ENCODE results near the gene EDDM3A.

The EDDM3A gene

DNA sequence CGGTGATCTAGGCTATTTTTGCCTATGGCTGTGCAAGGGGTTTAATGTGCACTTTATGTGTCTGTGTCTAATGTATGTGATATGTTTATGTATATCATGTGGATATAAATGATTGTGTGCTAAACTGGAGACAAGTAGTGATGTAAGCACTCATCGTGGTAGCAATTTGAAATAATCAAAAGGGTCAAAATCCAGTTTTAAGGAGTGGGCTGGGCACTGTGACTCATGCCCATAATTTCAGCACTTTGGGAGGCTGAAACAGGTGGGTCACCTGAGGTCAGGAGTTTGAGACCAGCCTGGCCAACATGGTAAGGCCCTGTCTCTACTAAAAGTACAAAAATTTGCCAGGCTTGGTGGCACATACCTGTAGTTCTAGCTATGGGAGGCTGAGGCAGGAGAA is 2.8 kb downstream of the EDDM3A start:
- Histone ChIP-seq H2AK5ac (ENCODE audit: low read depth, low read length) (no peak overlapping the region), H4K91ac (ENCODE audit: low read depth, low read length, poor library complexity) (no peak overlapping the region), H3K4ac (ENCODE audit: low read length) (no peak overlapping the region), H3K23ac (ENCODE audit: low read depth, low read length, poor library complexity) (no peak overlapping the region), H2BK15ac (ENCODE audit: low read length) (no peak overlapping the region), H3K79me1 (ENCODE audit: low read depth, low read length) (no peaks in the 10 kb centered on the region), H3K9me3 (replicated peaks in 1 of 2; ENCODE audit: control insufficient read depth in 2 of 2, insufficient read depth in 1 of 2, low read depth in 1 of 2, low read length in 2 of 2) (peaks cover 10 to 16% of the 10 kb centered on the region in 2 donors), H4K8ac (ENCODE audit: low read depth, low read length) (no peak overlapping the region), H3K9ac (ENCODE audit: low read depth, low read length, poor library complexity) (no peak overlapping the region), H3K27me3 (ENCODE audit: control insufficient read depth in 3 of 3, insufficient read depth in 3 of 3, low read depth in 1 of 3, low read length in 3 of 3) (peaks cover 0 to 3% (median 0%) of the 10 kb centered on the region in 3 experiments), H2BK12ac (ENCODE audit: low read length) (no peak overlapping the region), H3K27ac (replicated peaks; ENCODE audit: low read length) (no peak overlapping the region), H2BK5ac (ENCODE audit: low read length) (no peak overlapping the region), H2BK120ac (ENCODE audit: low read depth, low read length) (no peak overlapping the region), H3K4me1 (ENCODE audit: control insufficient read depth in 2 of 2, insufficient read depth in 1 of 2, low read depth in 1 of 2, low read length in 2 of 2) (no peaks in the 10 kb centered on the region), H3K36me3 (replicated peaks in 1 of 2; ENCODE audit: control insufficient read depth in 2 of 2, insufficient read depth in 2 of 2, low read length in 2 of 2) (no peaks in the 10 kb centered on the region), H2AFZ (ENCODE audit: low read length) (no peak overlapping the region), H3K14ac (ENCODE audit: low read length) (no peak overlapping the region), H3K4me3 (ENCODE audit: low read length in 2 of 2) (no peak overlapping the region), H3K4me2 (ENCODE audit: insufficient read depth, low read length, poor library complexity, severe bottlenecking) (no peak overlapping the region), H3K18ac (ENCODE audit: low read length) (no peak overlapping the region)
- DNase-seq (ENCODE audit: low spot score) = no peak
- 100% methylated on average over 1 of the region's 2 CpGs; no CpG with 5 or more reads in 1 of the 2 donors for WGBS, 2 donors (ENCODE audit: extremely low coverage in 2 of 2, insufficient read length in 2 of 2, insufficient replicate concordance in 1 of 2)

DNA sequence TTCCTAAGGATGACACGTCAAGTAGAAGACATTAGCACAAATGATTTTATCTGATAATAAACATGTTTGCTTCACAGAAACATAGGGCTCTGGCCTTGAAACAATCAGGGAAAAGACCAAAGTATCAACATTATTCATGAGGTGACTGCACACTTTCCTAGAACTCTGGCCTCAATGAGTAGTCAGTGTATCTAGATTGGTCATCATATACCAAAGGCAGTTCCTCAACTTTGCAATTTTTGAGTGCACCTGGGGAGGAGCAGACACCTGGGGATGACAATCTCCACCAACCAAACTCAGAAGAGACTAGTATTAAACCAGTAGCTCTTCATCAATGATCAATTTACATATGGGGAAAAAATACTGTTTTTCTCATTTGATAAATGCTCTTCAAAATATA is 4.5 kb downstream of the EDDM3A start:
- no peak overlapping the region for H3K9ac ChIP-seq (ENCODE audit: low read depth, low read length, poor library complexity)
- no peaks in the 10 kb centered on the region for H3K36me3 ChIP-seq (replicated peaks in 1 of 2; ENCODE audit: control insufficient read depth in 2 of 2, insufficient read depth in 2 of 2, low read length in 2 of 2)
- H3K4me1 ChIP-seq (ENCODE audit: control insufficient read depth in 2 of 2, insufficient read depth in 1 of 2, low read depth in 1 of 2, low read length in 2 of 2) = no peaks in the 10 kb centered on the region
- H3K9me3 ChIP-seq (replicated peaks in 1 of 2; ENCODE audit: control insufficient read depth in 2 of 2, insufficient read depth in 1 of 2, low read depth in 1 of 2, low read length in 2 of 2) = peaks cover 10 to 18% of the 10 kb centered on the region in 2 donors
- H3K4me3 ChIP-seq (ENCODE audit: low read length in 2 of 2) = no peak overlapping the region
- H3K18ac ChIP-seq (ENCODE audit: low read length) = no peak overlapping the region
- H2BK5ac ChIP-seq (ENCODE audit: low read length) = no peak overlapping the region
- no peak overlapping the region for H2BK120ac ChIP-seq (ENCODE audit: low read depth, low read length)
- H2BK15ac ChIP-seq (ENCODE audit: low read length) = no peak overlapping the region
- no peak overlapping the region for H4K91ac ChIP-seq (ENCODE audit: low read depth, low read length, poor library complexity)
- no peak overlapping the region for H3K4ac ChIP-seq (ENCODE audit: low read length)
- H2BK12ac ChIP-seq (ENCODE audit: low read length) = no peak overlapping the region
- no peaks in the 10 kb centered on the region for H3K79me1 ChIP-seq (ENCODE audit: low read depth, low read length)
- no CpG with 5 or more reads among the region's 1 CpG for WGBS, 2 donors (ENCODE audit: extremely low coverage in 2 of 2, insufficient read length in 2 of 2, insufficient replicate concordance in 1 of 2)
- H2AFZ ChIP-seq (ENCODE audit: low read length) = no peak overlapping the region
- no peak for DNase-seq (ENCODE audit: low spot score)
- H4K8ac ChIP-seq (ENCODE audit: low read depth, low read length) = no peak overlapping the region
- H2AK5ac ChIP-seq (ENCODE audit: low read depth, low read length) = no peak overlapping the region
- no peak overlapping the region for H3K23ac ChIP-seq (ENCODE audit: low read depth, low read length, poor library complexity)
- no peak overlapping the region for H3K14ac ChIP-seq (ENCODE audit: low read length)
- no peak overlapping the region for H3K4me2 ChIP-seq (ENCODE audit: insufficient read depth, low read length, poor library complexity, severe bottlenecking)
- H3K27me3 ChIP-seq (ENCODE audit: control insufficient read depth in 3 of 3, insufficient read depth in 3 of 3, low read depth in 1 of 3, low read length in 3 of 3) = peaks cover 0 to 3% (median 0%) of the 10 kb centered on the region in 3 experiments
- no peak overlapping the region for H3K27ac ChIP-seq (replicated peaks; ENCODE audit: low read length)

DNA sequence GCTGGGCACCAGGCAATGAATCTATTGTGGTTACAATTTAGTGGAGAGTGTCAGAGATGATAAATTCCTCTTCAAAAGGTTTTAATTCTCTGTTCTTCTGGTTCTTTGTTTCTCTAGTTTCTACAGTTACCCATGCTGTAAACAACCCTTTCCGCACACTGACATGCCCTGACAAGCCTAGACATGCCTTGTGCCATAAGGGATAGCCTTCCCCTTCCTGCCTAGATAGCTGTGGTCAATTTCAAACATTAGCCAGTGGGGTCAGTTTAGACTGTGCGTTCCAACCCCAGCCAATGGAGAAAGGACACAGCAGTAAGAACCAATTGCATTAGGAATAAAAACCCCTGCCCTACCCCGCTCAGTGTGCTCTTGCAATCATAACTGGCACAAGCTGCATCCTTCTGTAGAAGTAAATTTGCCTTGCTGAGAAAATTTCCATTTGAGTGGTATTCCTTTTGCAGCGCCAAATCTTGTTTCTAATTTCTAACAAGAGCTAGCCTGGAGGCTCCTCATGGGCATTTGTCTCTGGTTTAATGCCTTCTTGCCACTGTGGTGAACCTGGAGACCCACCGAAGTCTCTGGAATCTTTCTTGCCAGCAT is 6.4 kb downstream of the EDDM3A start:
- no peak overlapping the region for H2BK12ac ChIP-seq (ENCODE audit: low read length)
- H2BK15ac ChIP-seq (ENCODE audit: low read length) = no peak overlapping the region
- H3K18ac ChIP-seq (ENCODE audit: low read length) = no peak overlapping the region
- no peak overlapping the region for H3K27ac ChIP-seq (replicated peaks; ENCODE audit: low read length)
- no CpG with 5 or more reads among the region's 5 CpGs for WGBS, 2 donors (ENCODE audit: extremely low coverage in 2 of 2, insufficient read length in 2 of 2, insufficient replicate concordance in 1 of 2)
- H2BK5ac ChIP-seq (ENCODE audit: low read length) = no peak overlapping the region
- H3K4me2 ChIP-seq (ENCODE audit: insufficient read depth, low read length, poor library complexity, severe bottlenecking) = no peak overlapping the region
- H3K14ac ChIP-seq (ENCODE audit: low read length) = no peak overlapping the region
- no peak overlapping the region for H3K4ac ChIP-seq (ENCODE audit: low read length)
- H2AK5ac ChIP-seq (ENCODE audit: low read depth, low read length) = no peak overlapping the region
- no peak overlapping the region for H2AFZ ChIP-seq (ENCODE audit: low read length)
- H3K27me3 ChIP-seq (ENCODE audit: control insufficient read depth in 3 of 3, insufficient read depth in 3 of 3, low read depth in 1 of 3, low read length in 3 of 3) = peaks cover 0 to 3% (median 0%) of the 10 kb centered on the region in 3 experiments
- H3K9me3 ChIP-seq (replicated peaks in 1 of 2; ENCODE audit: control insufficient read depth in 2 of 2, insufficient read depth in 1 of 2, low read depth in 1 of 2, low read length in 2 of 2) = peaks cover 10 to 18% of the 10 kb centered on the region in 2 donors
- H3K4me3 ChIP-seq (ENCODE audit: low read length in 2 of 2) = no peak overlapping the region
- no peak for DNase-seq (ENCODE audit: low spot score)
- no peak overlapping the region for H4K8ac ChIP-seq (ENCODE audit: low read depth, low read length)
- no peaks in the 10 kb centered on the region for H3K36me3 ChIP-seq (replicated peaks in 1 of 2; ENCODE audit: control insufficient read depth in 2 of 2, insufficient read depth in 2 of 2, low read length in 2 of 2)
- H3K23ac ChIP-seq (ENCODE audit: low read depth, low read length, poor library complexity) = no peak overlapping the region
- H3K9ac ChIP-seq (ENCODE audit: low read depth, low read length, poor library complexity) = no peak overlapping the region
- H3K4me1 ChIP-seq (ENCODE audit: control insufficient read depth in 2 of 2, insufficient read depth in 1 of 2, low read depth in 1 of 2, low read length in 2 of 2) = no peaks in the 10 kb centered on the region
- no peak overlapping the region for H2BK120ac ChIP-seq (ENCODE audit: low read depth, low read length)
- no peaks in the 10 kb centered on the region for H3K79me1 ChIP-seq (ENCODE audit: low read depth, low read length)
- no peak overlapping the region for H4K91ac ChIP-seq (ENCODE audit: low read depth, low read length, poor library complexity)

DNA sequence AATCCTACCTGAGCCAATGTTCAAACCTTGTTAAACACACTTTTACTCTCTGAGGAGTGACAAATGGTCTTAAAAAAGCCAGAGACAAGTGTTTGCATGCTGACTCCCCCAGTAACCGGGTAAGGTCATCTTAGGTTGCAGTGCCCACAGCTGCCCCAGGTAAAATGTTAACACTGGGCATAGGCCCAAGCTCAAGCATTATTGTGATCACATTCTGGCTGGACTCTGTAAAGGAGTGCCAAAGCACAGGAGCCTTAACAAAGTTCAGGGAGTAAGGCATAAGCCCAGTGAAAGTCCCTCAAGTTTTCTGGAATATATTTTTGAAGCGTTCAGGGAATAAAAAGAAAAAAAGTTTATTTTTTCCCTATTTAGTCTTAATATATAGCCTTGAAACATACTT is 8.6 kb downstream of the EDDM3A start:
- no peak overlapping the region for H3K4me2 ChIP-seq (ENCODE audit: insufficient read depth, low read length, poor library complexity, severe bottlenecking)
- H3K27me3 ChIP-seq (ENCODE audit: control insufficient read depth in 3 of 3, insufficient read depth in 3 of 3, low read depth in 1 of 3, low read length in 3 of 3) = peaks cover 0 to 3% (median 0%) of the 10 kb centered on the region in 3 experiments
- H3K4ac ChIP-seq (ENCODE audit: low read length) = no peak overlapping the region
- no peak overlapping the region for H4K8ac ChIP-seq (ENCODE audit: low read depth, low read length)
- H3K9me3 ChIP-seq (replicated peaks in 1 of 2; ENCODE audit: control insufficient read depth in 2 of 2, insufficient read depth in 1 of 2, low read depth in 1 of 2, low read length in 2 of 2) = peaks cover 10 to 18% of the 10 kb centered on the region in 2 donors
- no peak overlapping the region for H2AK5ac ChIP-seq (ENCODE audit: low read depth, low read length)
- no peaks in the 10 kb centered on the region for H3K36me3 ChIP-seq (replicated peaks in 1 of 2; ENCODE audit: control insufficient read depth in 2 of 2, insufficient read depth in 2 of 2, low read length in 2 of 2)
- no peak overlapping the region for H2AFZ ChIP-seq (ENCODE audit: low read length)
- H4K91ac ChIP-seq (ENCODE audit: low read depth, low read length, poor library complexity) = no peak overlapping the region
- no peak overlapping the region for H3K4me3 ChIP-seq (ENCODE audit: low read length in 2 of 2)
- no peak overlapping the region for H3K23ac ChIP-seq (ENCODE audit: low read depth, low read length, poor library complexity)
- H3K14ac ChIP-seq (ENCODE audit: low read length) = no peak overlapping the region
- no CpG with 5 or more reads among the region's 2 CpGs for WGBS, 2 donors (ENCODE audit: extremely low coverage in 2 of 2, insufficient read length in 2 of 2, insufficient replicate concordance in 1 of 2)
- no peak for DNase-seq (ENCODE audit: low spot score)
- no peak overlapping the region for H3K27ac ChIP-seq (replicated peaks; ENCODE audit: low read length)
- no peak overlapping the region for H2BK5ac ChIP-seq (ENCODE audit: low read length)
- H3K18ac ChIP-seq (ENCODE audit: low read length) = no peak overlapping the region
- H3K4me1 ChIP-seq (ENCODE audit: control insufficient read depth in 2 of 2, insufficient read depth in 1 of 2, low read depth in 1 of 2, low read length in 2 of 2) = no peaks in the 10 kb centered on the region
- no peak overlapping the region for H2BK15ac ChIP-seq (ENCODE audit: low read length)
- no peak overlapping the region for H2BK12ac ChIP-seq (ENCODE audit: low read length)
- no peak overlapping the region for H2BK120ac ChIP-seq (ENCODE audit: low read depth, low read length)
- no peaks in the 10 kb centered on the region for H3K79me1 ChIP-seq (ENCODE audit: low read depth, low read length)
- H3K9ac ChIP-seq (ENCODE audit: low read depth, low read length, poor library complexity) = no peak overlapping the region

Measured in neuronal stem cell (in vitro differentiated cells).